Activated CD8-positive, alpha-beta memory T cell treated with anti-CD3 and anti-CD28 coated beads for 48 hours (primary cell): ENCODE measurements around the gene ABI1.

Source experiments
- DNase-seq, 3 experiments: peaks; one replicate each; pipeline ENCODE4 v3.0.0-alpha.2; 2020; ENCODE audit warnings: low read depth in 2 of 3, low spot score in 2 of 3

Gene ABI1

DNA sequence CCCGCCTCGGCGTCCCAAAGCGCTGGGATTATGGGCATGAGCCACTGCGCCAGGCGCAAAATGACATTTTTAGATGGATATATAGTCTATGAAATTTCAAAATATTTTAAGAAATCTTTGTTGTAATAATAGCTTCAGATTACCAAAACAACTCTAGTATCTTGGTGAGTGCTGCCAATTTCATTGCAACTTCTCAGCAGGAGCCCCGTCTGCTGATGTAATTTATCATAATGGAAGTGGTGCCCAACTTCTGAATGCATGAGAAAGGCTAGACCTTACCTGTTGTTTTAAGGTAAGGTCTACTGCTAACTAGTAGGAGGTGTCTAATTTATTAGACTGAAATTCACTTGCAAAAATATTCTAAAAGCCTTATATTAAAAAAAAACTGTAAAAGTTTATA, 143.3 kb downstream of the ABI1 start:
- no peak for DNase-seq

DNA sequence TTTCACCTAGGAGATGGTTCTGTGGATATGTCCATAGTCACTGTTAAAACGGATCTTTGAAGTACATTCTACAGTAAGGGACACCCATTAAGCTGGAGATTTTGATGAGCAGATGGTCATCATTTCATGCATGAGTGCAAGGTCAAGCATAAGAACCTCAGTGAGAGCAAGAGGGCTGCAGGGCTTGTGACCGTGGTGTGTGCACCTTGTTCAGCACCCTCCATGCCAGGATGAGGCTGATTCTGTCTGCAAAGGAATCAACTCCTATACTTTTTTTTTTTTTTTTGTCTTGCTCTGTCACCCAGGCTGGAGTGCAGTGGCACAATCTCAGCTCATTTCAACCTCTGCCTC, 145.6 kb downstream of the ABI1 start:
- no peak for DNase-seq

DNA sequence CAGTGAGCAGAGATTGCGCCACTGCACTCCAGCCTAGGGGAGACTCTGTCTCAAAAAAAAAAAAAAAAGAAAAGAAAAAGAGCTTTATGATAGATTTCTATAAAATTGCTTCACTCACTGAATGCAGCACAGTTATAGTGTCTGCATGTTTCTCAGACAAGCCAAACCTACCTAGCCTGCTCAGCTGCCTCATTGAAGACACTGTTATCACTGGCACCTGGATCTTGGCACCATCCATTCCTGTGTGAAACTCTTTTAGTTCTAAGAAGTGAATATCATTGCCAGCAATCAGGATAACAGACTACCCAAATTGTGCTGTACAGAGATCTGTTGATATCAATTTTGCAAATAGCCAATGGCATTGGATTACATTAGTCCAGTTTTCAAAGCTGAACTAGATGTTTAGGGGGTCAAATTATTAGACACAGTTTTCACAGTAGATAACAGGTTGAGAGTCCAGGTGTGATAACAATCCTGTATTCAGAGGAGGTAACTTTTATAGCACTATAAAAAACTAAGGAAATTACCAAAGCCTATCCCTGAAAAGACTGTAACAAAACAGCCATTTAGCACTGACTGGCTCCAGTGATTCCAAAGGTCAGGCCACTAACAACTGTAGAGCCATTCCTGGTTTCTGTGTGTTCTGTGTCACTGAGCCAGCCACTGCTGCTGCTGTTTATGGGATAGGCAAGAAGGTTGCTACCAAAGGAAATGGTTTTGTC, 146.2 kb downstream of the ABI1 start:
- no peak for DNase-seq

DNA sequence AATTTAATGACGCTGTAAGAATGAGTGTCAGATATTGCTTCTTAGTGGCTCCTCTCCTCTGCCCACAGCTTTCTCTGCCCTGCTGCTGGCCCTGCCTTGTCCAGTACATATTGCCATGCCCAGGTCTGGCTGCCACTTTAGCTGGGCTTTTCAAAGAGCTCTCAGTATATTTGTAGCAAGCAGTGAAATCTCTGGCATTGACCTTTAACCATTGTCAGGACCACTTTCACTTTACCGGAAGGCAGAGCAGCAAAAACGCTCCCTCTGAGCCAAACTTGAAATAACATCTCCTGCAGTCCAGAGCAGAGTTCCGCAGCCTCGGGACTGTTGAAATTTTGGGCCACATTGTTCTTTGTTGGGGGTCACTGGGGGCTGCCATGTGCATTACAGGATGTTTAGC, 149.4 kb downstream of the ABI1 start:
- DNase-seq: no peak

DNA sequence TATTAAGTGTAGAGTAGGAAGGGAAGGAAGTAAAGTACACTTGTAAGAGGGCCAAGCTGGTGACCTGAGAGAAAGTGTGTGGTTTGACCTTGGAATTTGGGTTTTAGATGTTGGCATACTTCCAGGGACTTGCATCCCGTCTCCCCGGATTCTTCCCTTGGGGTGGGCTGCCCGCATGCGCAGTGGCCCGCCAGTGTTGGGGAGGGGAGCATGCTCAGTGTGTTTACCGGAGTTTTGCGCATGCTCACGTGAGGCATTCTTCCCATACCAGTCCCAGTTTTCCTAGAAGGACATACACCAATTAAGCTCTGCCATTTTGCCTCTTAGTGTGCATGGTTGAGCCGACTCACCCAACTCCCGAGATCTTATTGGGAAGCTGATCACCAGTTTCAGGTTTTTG, 153.8 kb downstream of the ABI1 start:
- DNase-seq: no peak

DNA sequence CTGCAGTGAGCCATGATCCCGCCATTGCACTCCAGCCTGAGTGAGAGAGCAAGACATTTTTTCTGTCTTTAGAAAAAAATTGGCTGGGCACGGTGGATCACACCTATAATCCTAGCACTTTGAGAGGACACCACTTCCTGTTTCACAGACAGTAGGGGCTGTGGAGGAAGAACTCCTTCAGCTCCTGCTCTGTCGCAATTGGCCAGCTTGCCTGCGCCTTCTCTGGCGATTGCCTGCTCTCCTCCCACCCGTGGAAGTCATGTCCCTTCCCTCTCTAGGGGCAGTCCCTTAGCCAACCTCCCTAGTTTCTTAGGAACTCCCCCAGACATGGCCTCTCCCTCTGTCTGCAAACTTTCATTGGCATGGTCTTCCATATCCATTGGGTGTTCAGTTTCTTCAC, 154.6 kb downstream of the ABI1 start:
- DNase-seq: no peak

DNA sequence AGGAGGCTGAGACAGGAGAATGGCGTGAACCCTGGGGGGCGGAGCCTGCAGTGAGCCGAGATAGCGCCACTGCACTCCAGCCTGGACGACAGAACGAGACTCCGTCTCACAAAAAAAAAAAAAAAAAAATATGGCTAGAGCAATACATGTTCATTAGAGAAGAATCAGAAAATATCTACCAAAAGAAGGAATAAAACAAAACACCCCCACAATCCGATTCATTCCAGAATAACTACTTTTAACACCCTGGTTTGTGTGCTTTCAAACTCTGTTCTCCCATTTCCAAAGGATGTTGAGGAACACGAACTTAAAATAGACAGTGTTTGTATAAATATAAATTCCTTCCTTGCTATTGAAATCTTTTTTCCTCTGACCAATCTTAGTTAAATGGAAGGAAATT, 156.8 kb downstream of the ABI1 start:
- DNase-seq: no peak

DNA sequence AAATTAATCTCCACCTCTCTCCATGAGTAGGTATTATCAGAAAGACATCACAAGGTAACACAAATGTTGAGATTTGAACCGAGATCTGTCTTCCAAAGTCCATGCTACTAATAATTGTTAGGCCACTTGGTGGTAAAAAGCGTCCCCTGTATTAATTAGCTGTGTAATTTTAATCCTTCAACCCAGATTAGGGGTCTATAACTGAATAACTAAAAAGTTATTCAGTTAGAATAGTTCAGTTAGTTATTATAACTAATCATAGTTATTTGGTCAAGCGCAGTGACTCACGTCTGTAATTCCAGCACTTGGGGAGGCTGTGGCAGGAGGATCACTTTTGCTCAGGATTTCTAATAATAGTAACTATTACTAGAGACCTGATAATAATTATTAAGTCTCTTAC, 157.7 kb downstream of the ABI1 start:
- no peak for DNase-seq

DNA sequence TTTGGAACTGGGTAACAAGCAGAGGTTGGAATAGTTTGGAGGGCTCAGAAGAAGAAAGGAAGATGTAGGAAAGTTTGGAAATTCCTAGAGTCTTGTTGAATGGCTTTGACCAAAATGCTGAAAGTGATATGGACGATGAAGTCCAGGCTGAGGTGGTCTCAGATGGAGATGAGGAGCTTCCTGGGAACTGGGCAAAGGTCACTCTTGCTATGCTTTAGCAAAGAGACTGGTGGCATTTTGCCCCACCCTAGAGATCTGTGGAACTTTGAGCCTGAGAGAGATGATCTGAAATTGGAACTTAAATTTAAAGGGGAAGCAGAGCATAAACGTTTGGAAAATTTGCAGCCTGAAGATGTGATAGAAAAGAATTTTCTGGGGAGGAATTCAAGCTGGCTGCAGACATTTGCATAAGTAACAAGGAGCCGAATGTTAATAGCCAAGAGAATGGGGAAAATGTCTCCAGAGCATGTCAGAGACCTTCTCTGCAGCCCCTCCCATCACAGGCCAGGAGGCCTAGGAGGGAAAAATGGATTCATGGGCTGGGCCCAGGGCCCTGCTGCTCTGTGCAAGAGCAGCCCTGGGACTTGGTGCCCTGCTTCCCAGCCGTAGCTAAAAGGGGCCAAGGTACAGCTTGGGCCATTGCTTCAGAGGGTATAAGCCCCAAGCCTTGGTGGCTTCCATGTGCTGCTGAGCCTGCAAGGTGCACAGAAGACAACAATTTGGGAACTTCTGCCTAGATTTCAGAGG, 159.7 kb downstream of the ABI1 start:
- DNase-seq: no peak

DNA sequence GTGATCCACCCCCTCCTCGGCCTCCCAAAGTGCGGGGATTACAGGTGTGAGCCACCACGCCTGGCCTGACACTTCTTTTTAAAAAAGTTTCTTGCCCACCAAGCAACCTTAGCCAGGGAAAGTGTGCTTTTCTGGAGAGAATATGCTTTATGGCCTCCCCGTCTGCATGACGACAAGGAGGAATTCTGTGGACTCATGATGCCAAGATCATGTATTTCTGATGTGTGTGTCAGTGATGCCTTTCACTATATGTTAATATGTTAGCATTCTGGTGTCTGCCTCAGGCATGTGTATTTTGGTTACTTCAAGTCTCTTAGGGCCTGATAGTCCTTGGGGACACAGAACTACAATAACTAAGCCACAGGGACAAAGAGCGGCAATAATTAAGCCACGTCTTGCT, 161.1 kb downstream of the ABI1 start:
- DNase-seq: no peak

DNA sequence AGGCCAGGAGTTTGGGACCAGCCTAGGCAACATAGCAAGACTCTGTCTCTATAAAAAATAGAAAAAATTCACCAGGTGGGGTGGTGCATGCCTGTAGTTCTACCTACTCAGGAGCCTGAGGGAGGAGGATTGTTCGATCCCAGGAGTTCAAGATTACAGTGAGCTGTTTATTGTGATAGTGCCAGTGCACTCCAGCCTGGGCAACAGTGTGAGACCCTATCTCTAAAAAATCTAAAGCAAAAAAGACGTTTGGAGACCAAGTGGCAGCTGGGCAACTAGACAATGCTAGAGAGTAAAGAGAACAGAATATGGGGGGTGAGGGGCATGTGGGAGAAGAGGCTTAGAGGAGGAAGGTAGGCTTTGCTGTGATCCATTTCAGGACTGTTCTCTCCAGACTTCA, 161.8 kb downstream of the ABI1 start:
- no peak for DNase-seq

DNA sequence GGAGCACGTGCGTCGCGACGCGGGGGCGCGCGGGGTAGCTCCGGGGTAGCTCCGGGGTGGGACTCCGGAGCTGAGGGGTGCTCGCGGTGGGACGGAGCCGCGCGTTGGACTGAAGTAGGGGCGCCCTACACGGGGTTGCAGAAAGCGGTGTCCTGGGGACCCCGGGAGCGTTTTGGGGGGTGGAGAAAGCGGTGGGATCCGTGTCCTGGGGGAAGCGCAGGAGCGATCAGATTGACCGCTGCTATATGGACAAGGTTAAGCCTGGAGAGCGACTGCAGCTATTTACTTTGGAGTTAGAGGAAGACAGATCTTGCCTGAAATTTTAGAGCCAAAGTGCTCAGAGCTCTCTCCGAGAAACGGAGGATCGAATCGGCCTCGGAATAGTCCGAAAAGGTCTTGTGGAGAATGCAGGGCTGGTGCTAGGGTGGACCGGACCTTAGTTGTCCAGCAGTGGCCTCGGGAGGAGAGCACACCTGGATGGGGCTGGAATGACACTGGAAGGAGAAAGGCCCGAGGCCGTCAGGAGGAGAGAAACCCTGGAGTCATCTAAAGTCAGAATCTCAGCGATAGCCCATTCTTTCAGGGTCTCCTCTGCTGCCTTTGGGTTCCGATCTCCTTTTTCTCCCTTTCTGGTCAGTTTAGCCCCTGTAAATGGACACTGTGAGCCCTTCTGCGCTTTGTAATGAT, 162.7 kb downstream of the ABI1 start:
- no peak for DNase-seq

DNA sequence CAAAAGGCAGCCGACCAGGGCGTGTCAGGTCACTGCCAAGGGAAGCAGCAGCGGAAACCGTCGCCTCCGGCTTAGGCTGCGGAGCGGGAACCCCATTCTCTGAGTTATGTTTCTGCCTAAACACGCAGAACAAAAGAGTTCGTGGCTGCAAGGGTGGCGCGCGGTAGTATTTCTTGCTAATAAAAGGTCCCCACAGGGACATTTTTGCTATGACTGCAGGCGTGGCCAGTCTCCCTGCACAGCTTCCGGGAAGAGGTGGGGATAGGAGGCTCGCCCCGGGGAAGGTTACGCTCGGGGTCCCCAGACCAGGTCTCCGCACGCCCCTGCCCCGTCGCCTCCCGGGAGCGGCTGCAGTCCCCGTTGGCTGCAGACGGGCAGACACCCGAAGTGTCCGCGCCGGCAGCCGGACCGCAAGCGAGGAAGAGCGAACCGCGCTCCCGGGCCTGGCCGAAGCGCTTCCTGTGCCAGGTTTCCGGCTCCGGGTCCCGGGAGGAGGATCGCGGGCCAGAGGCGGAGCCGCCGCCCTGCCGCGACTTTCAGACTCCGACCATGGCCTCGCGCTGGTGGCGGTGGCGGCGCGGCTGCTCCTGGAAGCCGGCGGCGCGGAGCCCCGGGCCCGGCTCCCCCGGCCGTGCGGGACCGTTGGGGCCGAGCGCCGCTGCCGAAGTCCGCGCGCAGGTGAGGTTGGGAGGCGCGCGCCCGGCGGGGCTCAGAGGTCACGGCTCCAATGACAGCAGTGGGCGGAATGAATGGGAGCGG, 163.4 kb downstream of the ABI1 start, which contains the start of gene PDSS1:
Gene PDSS1 (plus strand): TSS at position 539 of the 759 bp plus-strand sequence. CDS start 11 bp downstream, at position 550.
- DNase-seq: peak; percentile 38 to 70 (median 48)

DNA sequence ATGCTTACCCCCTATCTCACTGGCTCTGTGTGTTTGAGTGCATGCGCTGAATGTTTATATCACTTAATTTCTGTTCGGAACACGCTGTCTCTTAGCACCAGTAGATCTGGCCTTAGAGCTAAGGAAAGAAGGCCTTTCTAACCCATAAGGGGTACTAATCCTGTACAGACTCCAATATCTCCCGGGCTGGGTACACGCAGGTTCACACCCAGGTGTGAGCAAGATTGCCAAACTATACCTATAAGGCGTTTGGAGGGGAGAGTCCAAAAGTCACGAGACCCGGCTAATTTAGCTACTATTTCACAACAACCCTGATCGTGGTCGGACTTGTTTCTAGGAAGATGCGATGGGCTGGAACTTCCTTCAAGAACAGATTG, 164.0 kb downstream of the ABI1 start:
- no peak for DNase-seq
